H1 (cell line): ENCODE measurements around the gene CTSS. TPM values are rescaled to one million over a fixed set of nuclear protein-coding genes. Genes with fewer than 3 reads are reported as not detected.
A peak's percentile ranks its signal among the peaks of the same experiment; 100 is the strongest.

ENCODE experiments used
- BACH1 ChIP-seq: IDR thresholded peaks from 2 replicates; pipeline ENCODE4 v1.6.1; 2012; ENCODE audit warnings: low read length, improper control_type of control experiment
- CREB1 ChIP-seq: IDR thresholded peaks from 2 replicates; pipeline ENCODE4 v1.6.1; 2012; ENCODE audit warnings: inconsistent platforms
- EGR1 ChIP-seq: IDR thresholded peaks from 2 replicates; pipeline ENCODE4 v1.6.1; 2011; ENCODE audit warnings: low read depth, low read length, borderline replicate concordance
- HDAC2 ChIP-seq, 2 experiments: fragments of 300-600 bp in 1 of 2; sonication (generic) in 1 of 2; IDR thresholded peaks; 2 replicates each; pipeline ENCODE4 v1.6.1; 2011 to 2012; ENCODE audit warnings: low read depth in 2 of 2, low read length in 2 of 2, mild to moderate bottlenecking in 2 of 2, moderate library complexity in 2 of 2, borderline replicate concordance in 1 of 2, inconsistent platforms in 1 of 2
- HDAC6 ChIP-seq: IDR thresholded peaks from one replicate; pipeline ENCODE4 v1.7.1; 2012; ENCODE audit warnings: low read depth, mild to moderate bottlenecking, inconsistent platforms, low read length, moderate library complexity
- KDM4A ChIP-seq: IDR thresholded peaks from one replicate; pipeline ENCODE4 v1.7.1; 2012; ENCODE audit warnings: low read depth, mild to moderate bottlenecking, moderate library complexity, low read length, inconsistent platforms; ENCODE audit not compliant: severe bottlenecking
- KDM5A ChIP-seq: fragments of 200-600 bp; IDR thresholded peaks from 2 replicates; pipeline ENCODE4 v1.7.1; 2012; ENCODE audit warnings: mild to moderate bottlenecking, low read length, inconsistent platforms, mixed read lengths
- MAFK ChIP-seq: IDR thresholded peaks from 2 replicates; pipeline ENCODE4 v1.6.1; 2012; ENCODE audit warnings: low read depth, mild to moderate bottlenecking, improper control_type of control experiment, low read length
- NANOG ChIP-seq: IDR thresholded peaks from 2 replicates; pipeline ENCODE4 v1.6.1; 2011; ENCODE audit warnings: low read length, low read depth, mild to moderate bottlenecking, inconsistent platforms; ENCODE audit not compliant: insufficient read depth, poor library complexity, severe bottlenecking
- POLR2A ChIP-seq, 2 experiments: IDR thresholded peaks; 1 replicate in 1 of 2; 2 replicates in 1 of 2; pipeline ENCODE4 v1.6.1; 2011; ENCODE audit warnings: low read depth in 2 of 2, low read length in 2 of 2, mild to moderate bottlenecking in 2 of 2; ENCODE audit errors: control extremely low read depth in 1 of 2
- RAD21 ChIP-seq, 2 experiments: IDR thresholded peaks in 1 of 2; conservative IDR thresholded peaks in 1 of 2; 2 replicates each; pipeline ENCODE4 v1.6.1; 2011; ENCODE audit warnings: low read depth in 2 of 2, low read length in 2 of 2, improper control_type of control experiment in 1 of 2, inconsistent platforms in 1 of 2, mild to moderate bottlenecking in 1 of 2, moderate library complexity in 1 of 2
- SIN3A ChIP-seq, 2 experiments: IDR thresholded peaks in 1 of 2; conservative IDR thresholded peaks in 1 of 2; 2 replicates each; pipeline ENCODE4 v1.6.1; 2011 to 2012; ENCODE audit warnings: low read length in 2 of 2, improper control_type of control experiment in 1 of 2, low read depth in 1 of 2, mild to moderate bottlenecking in 1 of 2
- SIRT6 ChIP-seq: IDR thresholded peaks from one replicate; pipeline ENCODE4 v1.7.1; 2012; ENCODE audit warnings: low read length, inconsistent platforms
- SRF ChIP-seq: IDR thresholded peaks from 2 replicates; pipeline ENCODE4 v1.6.1; 2011; ENCODE audit warnings: mild to moderate bottlenecking, low read depth, low read length, moderate library complexity
- SUZ12 ChIP-seq: fragments of 200-600 bp; sonication (generic); IDR thresholded peaks from 2 replicates; pipeline ENCODE4 v1.6.1; 2012; ENCODE audit warnings: mild to moderate bottlenecking, inconsistent platforms, low read length, moderate library complexity, mixed read lengths
- TAF7 ChIP-seq: optimal IDR thresholded peaks from 2 replicates; pipeline ENCODE3; 2011; ENCODE audit warnings: low read depth, mild to moderate bottlenecking, inconsistent platforms, low read length, moderate library complexity, borderline replicate concordance
- TBP ChIP-seq: IDR thresholded peaks from 2 replicates; pipeline ENCODE4 v1.6.1; 2011; ENCODE audit warnings: low read depth, low read length, improper control_type of control experiment
- TCF12 ChIP-seq: IDR thresholded peaks from 2 replicates; pipeline ENCODE4 v1.6.1; 2011; ENCODE audit warnings: low read depth, mild to moderate bottlenecking, low read length
- ZNF274 ChIP-seq: IDR thresholded peaks from 2 replicates; pipeline ENCODE4 v1.7.0; 2012; ENCODE audit warnings: low read length, borderline replicate concordance; ENCODE audit errors: extremely low read depth
- polyA plus RNA-seq, 7 experiments: library from polyadenylated mRNA; depleted of rRNA in 3 of 7; stranded (reverse) in 5 of 7; unstranded in 2 of 7; fragments of >200 nt in 5 of 7; fragments of 200-250 nt in 2 of 7; gene quantifications; 1 replicate in 5 of 7; 2 replicates in 1 of 7; 4 replicates in 1 of 7; pipeline versions ENCODE4 v1.2.1 to v1.2.3, GENCODE V29; 2011 to 2013; ENCODE audit warnings: missing spikeins in 2 of 7, mixed read lengths in 2 of 7
- total RNA-seq: library from RNA; stranded (reverse); fragmentation: NEBNext Ultra II Directional; extraction: Animal tissue kit (Norgen Biotek cat#: 25700); gene quantifications from 2 replicates; pipeline ENCODE4 v1.2.1, GENCODE V29; 2021
- TF ChIP-seq, protein P1 (sequence below): IDR thresholded peaks from 2 replicates; pipeline ENCODE4 v1.6.1; 2011; ENCODE audit warnings: low read length, improper control_type of control experiment
- TF ChIP-seq, protein P2 (sequence below): IDR thresholded peaks from 2 replicates; pipeline ENCODE4 v1.6.1; 2011; ENCODE audit warnings: low read depth, mild to moderate bottlenecking, low read length; ENCODE audit not compliant: insufficient read depth

Gene CTSS
- total and polyA plus RNA-seq, 2 of the 8 experiments (the other 6 are each of a cell fraction or from before 2014, with no cell fraction given): not detected

DNA sequence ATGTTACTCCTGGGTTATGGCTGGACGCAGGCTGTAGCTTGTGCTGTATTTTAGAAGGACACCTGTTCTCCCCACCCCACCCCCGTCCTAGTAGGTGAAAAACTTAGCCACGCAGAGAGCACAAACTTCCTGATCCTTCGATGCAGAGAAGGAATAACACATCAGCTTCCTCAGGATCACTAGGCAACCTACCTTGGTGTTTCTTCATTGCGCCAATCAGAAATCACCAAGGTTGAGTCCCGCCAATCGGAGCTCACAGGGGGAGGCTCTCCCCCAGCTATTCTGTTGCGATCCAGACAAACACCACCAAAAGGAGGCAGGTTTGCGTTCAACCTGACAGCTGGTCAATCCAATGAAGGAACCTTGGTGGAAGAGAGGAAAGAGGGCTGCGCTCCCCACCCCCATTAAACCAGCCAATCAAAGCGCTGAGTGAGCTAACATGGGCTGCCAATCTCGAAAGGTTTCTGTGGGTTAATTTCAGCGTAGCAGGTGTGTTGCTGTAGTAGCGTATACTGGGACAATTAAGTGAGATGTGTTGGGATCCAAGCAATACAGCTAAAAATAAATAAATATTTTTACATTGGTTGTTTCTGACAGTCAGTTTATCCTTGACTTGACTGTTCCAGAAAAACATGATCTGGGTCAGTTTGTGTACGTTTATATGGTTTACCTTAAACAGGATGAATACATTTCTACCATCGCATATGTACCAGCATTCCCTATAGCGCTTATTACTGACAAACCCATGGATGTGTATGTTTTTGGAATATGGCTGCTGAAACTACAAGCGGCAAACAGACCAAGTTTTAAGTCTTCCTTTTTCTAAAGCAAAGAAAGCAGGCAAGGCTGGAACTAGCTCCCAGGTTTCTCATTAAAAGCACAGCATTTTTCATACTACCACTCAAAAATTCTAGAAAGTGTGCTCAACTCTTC lies 68.3 kb downstream of the CTSS start, which contains the start of gene GOLPH3L (continued):
- TF ChIP-seq KDM5A (no peak), BACH1 (no peak), HDAC2 (IDR thresholded peaks at IDR 0.05; ENCODE audit: borderline replicate concordance in 1 of 2, low read depth in 2 of 2, low read length in 2 of 2) (no peak), RAD21 (IDR thresholded peaks at IDR 0.05 in 1 of 2, conservative IDR thresholded peaks at IDR 0.05 in 1 of 2; ENCODE audit: low read depth in 2 of 2, low read length in 2 of 2) (no peak; a peak in 1 of 4 replicates), SIN3A (conservative IDR thresholded peaks at IDR 0.05 in 1 of 2, IDR thresholded peaks at IDR 0.05 in 1 of 2; ENCODE audit: low read depth in 1 of 2, low read length in 2 of 2) (peak in 1 of 2 experiments; percentile 76; a peak in 1 of 4 replicates), POLR2A (IDR thresholded peaks at IDR 0.05; ENCODE audit: control extremely low read depth in 1 of 2, low read depth in 2 of 2, low read length in 2 of 2) (peak; percentile 54 to 75), SUZ12 (no peak), TAF7 (peak; percentile 12), CREB1 (no peak), MAFK (no peak), NANOG (no peak), KDM4A (no peak), TCF12 (0 out of 2 replicates have a peak, but pooled peaks have one; percentile 7), SRF (no peak), TBP (peak; percentile 63; the same call in 1 of the 2 replicates), HDAC6 (no peak), ZNF274 (no peak), SIRT6 (no peak), EGR1 (no peak)
- TF ChIP-seq, protein P1, sequence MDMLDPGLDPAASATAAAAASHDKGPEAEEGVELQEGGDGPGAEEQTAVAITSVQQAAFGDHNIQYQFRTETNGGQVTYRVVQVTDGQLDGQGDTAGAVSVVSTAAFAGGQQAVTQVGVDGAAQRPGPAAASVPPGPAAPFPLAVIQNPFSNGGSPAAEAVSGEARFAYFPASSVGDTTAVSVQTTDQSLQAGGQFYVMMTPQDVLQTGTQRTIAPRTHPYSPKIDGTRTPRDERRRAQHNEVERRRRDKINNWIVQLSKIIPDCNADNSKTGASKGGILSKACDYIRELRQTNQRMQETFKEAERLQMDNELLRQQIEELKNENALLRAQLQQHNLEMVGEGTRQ: no peak
- TF ChIP-seq, protein P2, sequence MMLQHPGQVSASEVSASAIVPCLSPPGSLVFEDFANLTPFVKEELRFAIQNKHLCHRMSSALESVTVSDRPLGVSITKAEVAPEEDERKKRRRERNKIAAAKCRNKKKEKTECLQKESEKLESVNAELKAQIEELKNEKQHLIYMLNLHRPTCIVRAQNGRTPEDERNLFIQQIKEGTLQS: no peak
